GM23338 (cell line): Measurements from ENCODE around the gene SCUBE2. TPM values are rescaled to one million over a fixed set of nuclear protein-coding genes. Genes with fewer than 3 reads are reported as not detected.
A peak's percentile ranks its signal among the peaks of the same experiment; 100 is the strongest.

Experiments
- ATAC-seq: fragments of 200-7000 bp; cut with Tn5 transposase; 3 replicates; pipeline ENCODE4 v1.9.1; 2020
- DNase-seq: peaks from one replicate; pipeline ENCODE4 v3.0.0-alpha.2; 2015; ENCODE audit warnings: low spot score
- H2AFZ ChIP-seq: fragments of 200-600 bp; sonication (generic); 2 replicates; pipeline ENCODE4 v1.8.0; 2016; ENCODE audit warnings: antibody characterized with exemption, mild to moderate bottlenecking, moderate library complexity
- H3F3A ChIP-seq: fragments of 200-600 bp; sonication (generic); replicated peaks from 2 replicates; pipeline ENCODE4 v1.8.0; 2017; ENCODE audit warnings: antibody characterized with exemption, mixed run types, low read depth
- H3K27ac ChIP-seq: fragments of 200-600 bp; sonication (generic); 2 replicates; pipeline ENCODE4 v1.6.1; 2016; ENCODE audit warnings: low read depth
- H3K27me3 ChIP-seq: fragments of 200-600 bp; sonication (generic); 2 replicates; pipeline ENCODE4 v1.8.0; 2016; ENCODE audit warnings: mild to moderate bottlenecking, mixed run types, moderate library complexity; ENCODE audit not compliant: insufficient read depth
- H3K36me3 ChIP-seq: fragments of 200-600 bp; sonication (generic); 2 replicates; pipeline ENCODE4 v1.8.0; 2016; ENCODE audit warnings: mild to moderate bottlenecking; ENCODE audit not compliant: insufficient read depth
- H3K4me1 ChIP-seq: fragments of 200-600 bp; sonication (generic); 2 replicates; pipeline ENCODE4 v1.8.0; 2016; ENCODE audit warnings: mild to moderate bottlenecking, moderate library complexity; ENCODE audit not compliant: insufficient read depth
- H3K4me2 ChIP-seq: fragments of 200-600 bp; sonication (generic); 2 replicates; pipeline ENCODE4 v1.7.1; 2017; ENCODE audit warnings: mixed run types
- H3K4me3 ChIP-seq: fragments of 200-600 bp; sonication (generic); 2 replicates; pipeline ENCODE4 v1.6.1; 2016; ENCODE audit warnings: mixed run types
- H3K79me2 ChIP-seq: fragments of 200-600 bp; sonication (generic); replicated peaks from 2 replicates; pipeline ENCODE4 v1.8.0; 2017; ENCODE audit warnings: mild to moderate bottlenecking; ENCODE audit not compliant: insufficient read depth
- H3K9me2 ChIP-seq: fragments of 200-600 bp; sonication (generic); 2 replicates; pipeline ENCODE4 v1.8.0; 2017; ENCODE audit not compliant: insufficient read depth
- H4K20me1 ChIP-seq: fragments of 200-600 bp; sonication (generic); replicated peaks from 2 replicates; pipeline ENCODE4 v1.8.0; 2017; ENCODE audit warnings: mild to moderate bottlenecking; ENCODE audit not compliant: insufficient read depth
- H3K27ac Mint-ChIP-seq: 2 replicates; pipeline ENCODE4 v1.8.0; 2020; ENCODE audit warnings: inconsistent platforms, mild to moderate bottlenecking, moderate library complexity, mixed read lengths
- H3K27me3 Mint-ChIP-seq: 3 replicates; pipeline ENCODE4 v1.8.0; 2022; ENCODE audit warnings: low read depth, mild to moderate bottlenecking, moderate library complexity, mixed read lengths, inconsistent platforms; ENCODE audit not compliant: insufficient read depth, poor library complexity
- H3K36me3 Mint-ChIP-seq: 3 replicates; pipeline ENCODE4 v1.8.0; 2021; ENCODE audit warnings: low read depth, mild to moderate bottlenecking, inconsistent platforms, moderate library complexity, mixed read lengths
- H3K4me1 Mint-ChIP-seq: 3 replicates; pipeline ENCODE4 v1.8.0; 2020; ENCODE audit warnings: mild to moderate bottlenecking, inconsistent platforms, mixed read lengths
- H3K4me3 Mint-ChIP-seq: 3 replicates; pipeline ENCODE4 v1.8.0; 2021; ENCODE audit warnings: moderate library complexity, mild to moderate bottlenecking, inconsistent platforms, mixed read lengths
- H3K9me3 Mint-ChIP-seq: 3 replicates; pipeline ENCODE4 v1.8.0; 2020; ENCODE audit warnings: moderate library complexity, mild to moderate bottlenecking, inconsistent platforms, mixed read lengths
- CREB1 ChIP-seq: fragments of 250-450 bp; sonication (Bioruptor Pico); IDR thresholded peaks from 2 replicates; pipeline ENCODE4 v1.5.0; 2020; ENCODE audit warnings: low read depth, mild to moderate bottlenecking, moderate library complexity
- EZH2phosphoT487 ChIP-seq: fragments of 200-600 bp; sonication (generic); IDR thresholded peaks from one replicate; pipeline ENCODE4 v1.8.1; 2018; ENCODE audit warnings: antibody characterized with exemption; ENCODE audit not compliant: unreplicated experiment
- polyA plus RNA-seq: library from polyadenylated mRNA; unstranded; fragments of >200 nt; fragmentation: Nextera tagmentation; extraction: Ambion mirVana; gene quantifications from 2 replicates; pipeline ENCODE4 v1.2.1, GENCODE V29; 2016
- total RNA-seq: library from RNA; depleted of rRNA; stranded (reverse); fragments of >200 nt; shearing (Covaris generic); gene quantifications from 2 replicates; pipeline ENCODE4 v1.2.3, GENCODE V29; 2014
- TF ChIP-seq, protein P1 (sequence below): fragments of 250-450 bp; sonication (Bioruptor Pico); IDR thresholded peaks from 2 replicates; pipeline ENCODE4 v1.5.0; 2020; ENCODE audit warnings: mild to moderate bottlenecking, moderate library complexity

SCUBE2 gene
- total and polyA plus RNA-seq, 2 experiments from 2014 or later: 0.47 to 0.63 TPM

DNA sequence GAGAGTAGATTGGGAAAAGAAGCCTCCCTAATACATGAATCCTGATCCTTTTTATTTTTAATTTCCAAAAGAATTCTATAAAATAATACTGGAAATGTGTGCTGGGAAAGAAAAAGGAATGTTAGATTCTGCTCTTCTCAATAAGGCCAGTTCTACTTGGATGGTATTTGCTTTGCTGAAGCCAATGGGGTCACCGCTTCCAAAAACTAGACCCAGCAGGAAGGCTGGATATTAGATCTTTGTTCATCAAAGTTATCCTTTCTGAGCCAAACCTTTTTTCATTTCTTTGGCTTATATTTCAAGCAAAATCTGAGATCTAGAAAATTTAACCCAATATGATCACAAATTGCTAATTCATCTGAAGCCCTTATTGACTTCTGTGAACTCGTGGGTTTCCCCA is 41.4 kb downstream of the SCUBE2 start (continued):
- TF ChIP-seq, protein P1, sequence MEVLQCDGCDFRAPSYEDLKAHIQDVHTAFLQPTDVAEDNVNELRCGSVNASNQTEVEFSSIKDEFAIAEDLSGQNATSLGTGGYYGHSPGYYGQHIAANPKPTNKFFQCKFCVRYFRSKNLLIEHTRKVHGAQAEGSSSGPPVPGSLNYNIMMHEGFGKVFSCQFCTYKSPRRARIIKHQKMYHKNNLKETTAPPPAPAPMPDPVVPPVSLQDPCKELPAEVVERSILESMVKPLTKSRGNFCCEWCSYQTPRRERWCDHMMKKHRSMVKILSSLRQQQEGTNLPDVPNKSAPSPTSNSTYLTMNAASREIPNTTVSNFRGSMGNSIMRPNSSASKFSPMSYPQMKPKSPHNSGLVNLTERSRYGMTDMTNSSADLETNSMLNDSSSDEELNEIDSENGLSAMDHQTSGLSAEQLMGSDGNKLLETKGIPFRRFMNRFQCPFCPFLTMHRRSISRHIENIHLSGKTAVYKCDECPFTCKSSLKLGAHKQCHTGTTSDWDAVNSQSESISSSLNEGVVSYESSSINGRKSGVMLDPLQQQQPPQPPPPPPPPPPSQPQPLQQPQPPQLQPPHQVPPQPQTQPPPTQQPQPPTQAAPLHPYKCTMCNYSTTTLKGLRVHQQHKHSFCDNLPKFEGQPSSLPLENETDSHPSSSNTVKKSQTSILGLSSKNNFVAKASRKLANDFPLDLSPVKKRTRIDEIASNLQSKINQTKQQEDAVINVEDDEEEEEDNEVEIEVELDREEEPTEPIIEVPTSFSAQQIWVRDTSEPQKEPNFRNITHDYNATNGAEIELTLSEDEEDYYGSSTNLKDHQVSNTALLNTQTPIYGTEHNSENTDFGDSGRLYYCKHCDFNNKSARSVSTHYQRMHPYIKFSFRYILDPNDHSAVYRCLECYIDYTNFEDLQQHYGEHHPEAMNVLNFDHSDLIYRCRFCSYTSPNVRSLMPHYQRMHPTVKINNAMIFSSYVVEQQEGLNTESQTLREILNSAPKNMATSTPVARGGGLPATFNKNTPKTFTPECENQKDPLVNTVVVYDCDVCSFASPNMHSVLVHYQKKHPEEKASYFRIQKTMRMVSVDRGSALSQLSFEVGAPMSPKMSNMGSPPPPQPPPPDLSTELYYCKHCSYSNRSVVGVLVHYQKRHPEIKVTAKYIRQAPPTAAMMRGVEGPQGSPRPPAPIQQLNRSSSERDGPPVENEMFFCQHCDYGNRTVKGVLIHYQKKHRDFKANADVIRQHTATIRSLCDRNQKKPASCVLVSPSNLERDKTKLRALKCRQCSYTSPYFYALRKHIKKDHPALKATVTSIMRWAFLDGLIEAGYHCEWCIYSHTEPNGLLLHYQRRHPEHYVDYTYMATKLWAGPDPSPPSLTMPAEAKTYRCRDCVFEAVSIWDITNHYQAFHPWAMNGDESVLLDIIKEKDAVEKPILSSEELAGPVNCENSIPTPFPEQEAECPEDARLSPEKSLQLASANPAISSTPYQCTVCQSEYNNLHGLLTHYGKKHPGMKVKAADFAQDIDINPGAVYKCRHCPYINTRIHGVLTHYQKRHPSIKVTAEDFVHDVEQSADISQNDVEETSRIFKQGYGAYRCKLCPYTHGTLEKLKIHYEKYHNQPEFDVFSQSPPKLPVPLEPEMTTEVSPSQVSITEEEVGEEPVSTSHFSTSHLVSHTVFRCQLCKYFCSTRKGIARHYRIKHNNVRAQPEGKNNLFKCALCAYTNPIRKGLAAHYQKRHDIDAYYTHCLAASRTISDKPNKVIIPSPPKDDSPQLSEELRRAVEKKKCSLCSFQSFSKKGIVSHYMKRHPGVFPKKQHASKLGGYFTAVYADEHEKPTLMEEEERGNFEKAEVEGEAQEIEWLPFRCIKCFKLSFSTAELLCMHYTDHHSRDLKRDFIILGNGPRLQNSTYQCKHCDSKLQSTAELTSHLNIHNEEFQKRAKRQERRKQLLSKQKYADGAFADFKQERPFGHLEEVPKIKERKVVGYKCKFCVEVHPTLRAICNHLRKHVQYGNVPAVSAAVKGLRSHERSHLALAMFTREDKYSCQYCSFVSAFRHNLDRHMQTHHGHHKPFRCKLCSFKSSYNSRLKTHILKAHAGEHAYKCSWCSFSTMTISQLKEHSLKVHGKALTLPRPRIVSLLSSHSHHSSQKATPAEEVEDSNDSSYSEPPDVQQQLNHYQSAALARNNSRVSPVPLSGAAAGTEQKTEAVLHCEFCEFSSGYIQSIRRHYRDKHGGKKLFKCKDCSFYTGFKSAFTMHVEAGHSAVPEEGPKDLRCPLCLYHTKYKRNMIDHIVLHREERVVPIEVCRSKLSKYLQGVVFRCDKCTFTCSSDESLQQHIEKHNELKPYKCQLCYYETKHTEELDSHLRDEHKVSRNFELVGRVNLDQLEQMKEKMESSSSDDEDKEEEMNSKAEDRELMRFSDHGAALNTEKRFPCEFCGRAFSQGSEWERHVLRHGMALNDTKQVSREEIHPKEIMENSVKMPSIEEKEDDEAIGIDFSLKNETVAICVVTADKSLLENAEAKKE: no peak
- TF ChIP-seq CREB1 (CRISPR knock-in tag): no peak

DNA sequence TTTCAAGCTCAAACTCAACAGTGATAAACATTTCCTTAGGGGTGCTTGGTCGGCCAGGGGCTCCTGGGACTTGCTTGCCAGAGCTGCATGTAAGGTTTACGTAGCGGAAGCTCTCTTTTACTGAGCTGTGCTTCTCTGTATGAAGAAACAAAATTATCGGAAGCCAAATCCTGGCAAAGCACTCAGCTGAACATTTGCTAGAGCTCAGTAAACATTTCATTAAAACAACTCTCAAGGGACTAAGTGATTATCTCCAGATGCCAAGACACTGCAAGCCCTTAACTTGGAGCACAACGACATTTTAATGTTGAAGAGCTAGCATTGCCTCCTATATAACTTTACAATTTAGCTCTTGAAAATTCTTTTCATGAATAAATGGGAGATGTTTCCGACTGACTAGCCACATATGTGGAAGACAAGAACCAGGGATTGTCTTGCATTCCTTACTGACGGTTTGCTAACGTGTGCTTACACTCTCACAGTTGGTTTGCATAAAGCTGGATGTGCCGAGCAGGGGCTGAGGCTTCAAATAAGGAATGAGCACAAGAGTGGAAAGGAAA is 43.4 kb downstream of the SCUBE2 start:
- H3K27me3 Mint-ChIP-seq: peaks cover 2% of the 10 kb centered on the region
- TF ChIP-seq EZH2phosphoT487: no peak
- no peak overlapping the region for H3K27ac Mint-ChIP-seq
- H3F3A ChIP-seq: no peaks in the 10 kb centered on the region
- H4K20me1 ChIP-seq: no peaks in the 10 kb centered on the region
- H3K27me3 ChIP-seq: no peaks in the 10 kb centered on the region
- H3K79me2 ChIP-seq: no peaks in the 10 kb centered on the region
- H3K4me3 Mint-ChIP-seq: no peak overlapping the region
- H3K36me3 ChIP-seq: no peaks in the 10 kb centered on the region
- peaks cover 14% of the 10 kb centered on the region for H3K4me1 ChIP-seq
- 0 out of 2 replicates have a peak overlapping the region, but pooled peaks have one; percentile 26 for H3K27ac ChIP-seq
- no peaks in the 10 kb centered on the region for H3K9me3 Mint-ChIP-seq
- H3K4me2 ChIP-seq: no peak overlapping the region
- DNase-seq: peak; percentile 22
- H3K4me3 ChIP-seq: no peak overlapping the region
- peak overlapping the region; percentile 95 for H2AFZ ChIP-seq
- peaks cover 31% of the 10 kb centered on the region for H3K4me1 Mint-ChIP-seq
- peak; percentile 18; the same call in 1 of the 3 replicates for ATAC-seq
- H3K9me2 ChIP-seq: no peaks in the 10 kb centered on the region
- H3K36me3 Mint-ChIP-seq: no peaks in the 10 kb centered on the region

DNA sequence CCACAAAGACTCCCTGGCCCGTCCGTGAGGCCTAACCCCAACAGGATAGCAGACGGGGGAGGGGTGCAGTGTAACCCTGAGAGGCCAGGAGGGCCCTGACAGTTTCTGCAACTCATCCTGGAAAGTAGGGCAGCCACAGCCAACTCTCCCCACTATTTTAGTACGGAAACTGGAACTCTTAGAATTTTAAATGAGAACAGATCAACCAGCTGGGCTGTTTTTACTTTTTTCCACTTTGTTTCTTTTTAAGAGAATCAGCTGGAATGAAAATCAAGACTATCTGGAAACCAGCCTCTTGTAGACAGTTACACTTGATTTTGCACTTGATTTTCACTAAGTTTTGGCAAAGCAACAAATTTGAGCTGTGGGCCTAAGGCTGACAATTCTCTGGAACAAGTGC is 44.9 kb downstream of the SCUBE2 start:
- TF ChIP-seq, protein P1: no peak
- Histone ChIP-seq H3K36me3 (no peaks in the 10 kb centered on the region), H3K9me2 (no peaks in the 10 kb centered on the region), H3K4me2 (no peak overlapping the region), H3K27me3 (no peaks in the 10 kb centered on the region), H3K4me3 (no peak overlapping the region), H2AFZ (peak overlapping the region; percentile 95), H3K79me2 (no peaks in the 10 kb centered on the region), H3F3A (no peaks in the 10 kb centered on the region), H3K4me1 (peaks cover 14% of the 10 kb centered on the region), H4K20me1 (no peaks in the 10 kb centered on the region), H3K27ac (no peak overlapping the region)
- H3K27ac Mint-ChIP-seq: no peak overlapping the region
- no peaks in the 10 kb centered on the region for H3K36me3 Mint-ChIP-seq
- H3K4me1 Mint-ChIP-seq: peaks cover 31% of the 10 kb centered on the region
- H3K27me3 Mint-ChIP-seq: peaks cover 2% of the 10 kb centered on the region
- DNase-seq: peak; percentile 29
- no peaks in the 10 kb centered on the region for H3K9me3 Mint-ChIP-seq
- no peak overlapping the region for H3K4me3 Mint-ChIP-seq
- peak; percentile 74 for ATAC-seq
